ENCODE results near the gene LSAMP. TPM values are rescaled to one million over a fixed set of nuclear protein-coding genes. Genes with fewer than 3 reads are reported as not detected.

LSAMP gene
- total and polyA plus RNA-seq, 2 of the 8 experiments (the other 6 are each of a cell fraction or from before 2014, with no cell fraction given): 1.8 to 5.7 TPM

DNA sequence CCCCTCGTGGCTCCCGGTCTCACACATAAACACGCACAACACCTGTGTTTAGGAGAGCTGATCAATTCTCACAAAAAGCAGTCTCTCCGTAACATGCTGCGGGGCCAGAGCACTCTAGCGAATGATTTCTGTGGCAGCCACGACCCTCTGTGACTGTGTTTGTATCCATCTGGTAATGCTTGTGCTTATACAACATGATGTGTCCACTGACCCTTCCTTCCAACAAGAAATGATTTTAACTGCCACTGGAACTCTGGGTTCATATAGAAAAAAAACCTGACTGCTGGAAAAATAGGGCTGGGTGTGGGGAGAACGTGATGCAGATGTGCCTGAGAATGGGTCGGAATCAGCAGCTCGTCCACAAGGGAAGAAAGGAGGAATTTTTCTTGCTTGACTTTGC is 411.8 kb downstream of the LSAMP start:
- no peak overlapping the region for H2BK20ac ChIP-seq (ENCODE audit: low read length)
- no peak overlapping the region for H3K56ac ChIP-seq (replicated peaks; ENCODE audit: insufficient read length, low read depth, low read length)
- no peaks in the 10 kb centered on the region; a peak in 1 of 7 replicates for H3K4me1 ChIP-seq (replicated peaks in 1 of 4; ENCODE audit: control insufficient read depth in 3 of 4, insufficient read depth in 4 of 4, low read length in 3 of 4)
- no peak overlapping the region for H4K91ac ChIP-seq (replicated peaks; ENCODE audit: insufficient read length, low read length)
- no peaks in the 10 kb centered on the region for H3K23me2 ChIP-seq (ENCODE audit: low read depth, low read length)
- H2AK5ac ChIP-seq (ENCODE audit: low read depth, low read length): no peak overlapping the region
- H3K27me3 ChIP-seq (replicated peaks in 1 of 4; ENCODE audit: control insufficient read depth in 3 of 4, extremely low read depth in 1 of 4, insufficient read depth in 3 of 4, low read length in 3 of 4): no peaks in the 10 kb centered on the region
- H3K18ac ChIP-seq (ENCODE audit: extremely low read depth, low read length): no peak overlapping the region
- H2BK5ac ChIP-seq (ENCODE audit: low read depth, low read length): no peak overlapping the region
- H2BK15ac ChIP-seq (ENCODE audit: low read length): no peak overlapping the region
- H3K4ac ChIP-seq (replicated peaks; ENCODE audit: insufficient read length, low read depth, low read length): no peak overlapping the region
- DNase-seq (ENCODE audit: low read depth in 1 of 2, low spot score in 2 of 2): no peak
- no peaks in the 10 kb centered on the region for H3K36me3 ChIP-seq (ENCODE audit: control insufficient read depth in 2 of 4, insufficient read depth in 4 of 4, low read length in 3 of 4)
- TF ChIP-seq CTCF (IDR thresholded peaks at IDR 0.05; ENCODE audit: control extremely low read depth in 1 of 3, insufficient read depth in 1 of 3, low read depth in 1 of 3, low read length in 3 of 3) (no peak), ASH2L (IDR thresholded peaks at IDR 0.05; ENCODE audit: low read length) (no peak), NANOG (IDR thresholded peaks at IDR 0.05; ENCODE audit: insufficient read depth, low read depth, low read length, poor library complexity, severe bottlenecking) (no peak), KDM4A (IDR thresholded peaks at IDR 0.05; ENCODE audit: low read depth, low read length, severe bottlenecking) (no peak), EZH2 (IDR thresholded peaks at IDR 0.05; ENCODE audit: low read depth, low read length, severe bottlenecking) (no peak), RBBP5 (IDR thresholded peaks at IDR 0.05; ENCODE audit: borderline replicate concordance, low read depth, low read length) (no peak), SIN3A (conservative IDR thresholded peaks at IDR 0.05 in 1 of 2, IDR thresholded peaks at IDR 0.05 in 1 of 2; ENCODE audit: low read depth in 1 of 2, low read length in 2 of 2) (no peak)
- no peaks in the 10 kb centered on the region for H4K20me1 ChIP-seq (replicated peaks in 1 of 2; ENCODE audit: control insufficient read depth in 1 of 2, insufficient read depth in 2 of 2, low read length in 2 of 2)
- no peak overlapping the region for H3K4me2 ChIP-seq (ENCODE audit: insufficient read depth in 1 of 2, low read depth in 2 of 2, low read length in 2 of 2)
- H2AFZ ChIP-seq (ENCODE audit: low read length): no peak overlapping the region
- no peak overlapping the region for H3K14ac ChIP-seq (ENCODE audit: insufficient read length)
- no peaks in the 10 kb centered on the region for H3K79me2 ChIP-seq (ENCODE audit: control insufficient read depth in 1 of 2, insufficient read depth in 2 of 2, low read length in 2 of 2)
- no peak overlapping the region for H3K27ac ChIP-seq (ENCODE audit: low read depth, low read length)
- H3K79me1 ChIP-seq (ENCODE audit: low read depth, low read length): no peaks in the 10 kb centered on the region
- 84% methylated on average over 10 of the region's 10 CpGs; no CpG with 5 or more reads in 1 of the 2 experiments for WGBS, 2 experiments (ENCODE audit: extremely low coverage in 1 of 2, insufficient coverage in 1 of 2, insufficient read length in 1 of 2, insufficient replicate concordance in 2 of 2, low coverage in 1 of 2, low lambda C conversion rate in 2 of 2, missing lambda C conversion rate in 1 of 2)
- no peak overlapping the region for H3K23ac ChIP-seq (ENCODE audit: insufficient read length)
- H2BK120ac ChIP-seq (replicated peaks; ENCODE audit: low read depth, low read length): no peak overlapping the region
- H3K9me3 ChIP-seq (ENCODE audit: insufficient read depth in 2 of 2, low read depth in 1 of 2, low read length in 1 of 2): no peaks in the 10 kb centered on the region
- CTCF ChIA-PET (ENCODE audit: partially characterized antibody): interaction anchor here (0.6 to 3.2 kb wide), 3 partner anchors 11 to 72 kb away, joined by 3 to 22 read pairs (median 3); no protein-coding TSS in a partner anchor
- H2BK12ac ChIP-seq (ENCODE audit: low read depth, low read length): no peak overlapping the region
- no peak overlapping the region for H4K8ac ChIP-seq (ENCODE audit: extremely low read depth, insufficient read depth, low read length)
- H4K5ac ChIP-seq (ENCODE audit: insufficient read length, low read depth, low read length): no peak overlapping the region
- no peak overlapping the region for H3K9ac ChIP-seq (replicated peaks in 1 of 4; ENCODE audit: extremely low read depth in 1 of 4, low read depth in 3 of 4, low read length in 3 of 4)
- no peak for FAIRE-seq
- no peak overlapping the region for H3K4me3 ChIP-seq (ENCODE audit: extremely low read depth in 1 of 4, insufficient read depth in 2 of 4, low read depth in 3 of 4, low read length in 4 of 4)
- POLR2A ChIA-PET (ENCODE audit: partially characterized antibody): no interaction called here

Measured in H1 (cell line).